GM18511 (cell line): Measurements from ENCODE around the gene CEBPA.

ENCODE experiments used
- ATAC-seq: cut with Tn5 transposase; IDR thresholded peaks from one replicate; pipeline ENCODE4 v1.9.1; 2021; ENCODE audit warnings: mild to moderate bottlenecking, moderate library complexity; ENCODE audit not compliant: unreplicated experiment

Gene CEBPA

DNA sequence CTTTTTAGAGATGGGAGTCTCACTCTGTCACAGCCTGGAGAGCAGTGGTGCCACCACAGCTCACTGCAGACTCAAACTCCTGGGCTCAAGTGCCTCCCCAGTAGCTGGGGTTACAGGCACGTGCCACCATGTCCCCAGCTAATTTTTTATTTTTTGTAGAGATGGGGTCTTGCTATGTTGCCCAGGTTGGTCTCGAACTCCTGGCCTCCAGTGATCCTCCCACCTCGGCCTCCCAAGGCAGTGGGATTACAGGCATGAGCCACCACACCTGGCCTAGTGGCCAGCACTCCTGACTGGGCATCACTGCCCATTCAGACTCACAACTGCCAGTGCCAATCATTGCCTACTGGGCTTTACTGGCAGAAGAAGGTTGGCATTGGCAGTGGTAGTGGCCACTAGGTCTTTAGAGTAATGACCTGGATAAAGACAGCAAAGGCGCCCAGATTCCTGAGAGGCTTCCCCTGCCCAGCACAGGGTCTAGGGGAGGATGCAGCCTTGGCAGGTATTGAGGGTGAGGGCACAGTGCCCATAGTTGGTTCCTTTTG is 49.8 kb downstream of the CEBPA start:
- ATAC-seq, result no peak

GRCh38 chr19:33251526-33252090 is 50.7 kb downstream of the CEBPA start:
- ATAC-seq, result no peak

- no peak for ATAC-seq
Observed at GRCh38 chr19:33251076-33251475, 51.3 kb downstream of the CEBPA start.

DNA sequence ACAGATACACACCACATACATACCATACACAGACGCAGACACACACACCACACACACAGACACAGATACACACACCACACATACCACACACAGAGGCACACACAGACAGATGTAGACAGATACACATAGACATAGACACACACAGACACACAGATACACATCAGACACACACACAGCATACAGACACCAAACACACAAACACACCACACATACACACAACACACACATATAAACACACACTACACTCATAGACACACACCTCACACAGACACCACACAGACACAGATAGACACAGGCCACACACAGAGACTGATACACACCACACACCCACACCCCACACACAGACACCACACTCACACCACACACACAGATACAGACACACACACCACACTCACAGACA is 51.8 kb downstream of the CEBPA start:
- no peak for ATAC-seq
